AG04449 (cell line): ENCODE data around the gene RER1.

ENCODE experiments used
- CTCF ChIA-PET: fragments of 350-600 bp; formaldehyde crosslinking; extraction: SDS; loops from one replicate; lab custom pipeline; 2021; ENCODE audit warnings: antibody characterized with exemption; lab: Yijun Ruan, JAX
- POLR2A ChIA-PET: fragments of 400-600, 350-600 bp; formaldehyde crosslinking; extraction: SDS; loops from one replicate; lab custom pipeline; 2020; ENCODE audit warnings: antibody characterized with exemption, inconsistent platforms; lab: Yijun Ruan, JAX
- DNase-seq: peaks from one replicate; pipeline ENCODE4 v3.0.0-alpha.2; 2010; ENCODE audit warnings: low read depth, low spot score
- H3K4me3 ChIP-seq: 2 replicates; pipeline ENCODE4 v1.5.1; 2011; ENCODE audit warnings: low read depth, mild to moderate bottlenecking, control low read depth, low read length
- CTCF ChIP-seq: IDR thresholded peaks from one replicate; pipeline ENCODE4 v1.5.1; 2011; ENCODE audit warnings: mild to moderate bottlenecking, moderate library complexity, low read length, control low read depth, inconsistent platforms; ENCODE audit not compliant: insufficient read depth; ENCODE audit errors: missing control alignments

Gene RER1

GRCh38 chr1:2395245-2395644 lies 3.6 kb downstream of the RER1 start:
- CTCF ChIA-PET = interaction anchor here (0.8 to 21.2 kb wide), 2 partner anchors 195 to 1057 kb away, joined by 3 to 891 read pairs; partner anchors contain the start of gene FAAP20
- POLR2A ChIA-PET = interaction anchor here (1.3 kb wide), 1 partner anchor 11 kb away, joined by 3 read pairs; no protein-coding TSS in a partner anchor
- TF ChIP-seq CTCF = no peak
- H3K4me3 ChIP-seq = no peak overlapping the region
- DNase-seq = no peak

GRCh38 chr1:2396059-2396458 lies 4.4 kb downstream of the RER1 start:
- POLR2A ChIA-PET = interaction anchor here (1.3 to 1.6 kb wide), 2 partner anchors 11 to 201 kb away, joined by 3 read pairs; partner anchors contain the start of gene FAAP20
- H3K4me3 ChIP-seq = no peak overlapping the region
- CTCF ChIA-PET = interaction anchor here (1.0 to 1.4 kb wide), 2 partner anchors 15 to 152 kb away, joined by 5 to 7 read pairs; no protein-coding TSS in a partner anchor
- no peak for DNase-seq
- TF ChIP-seq CTCF = no peak

GRCh38 chr1:2396476-2396875 lies 4.8 kb downstream of the RER1 start:
- no peak for TF ChIP-seq CTCF

GRCh38 chr1:2397007-2397679 lies 5.5 kb downstream of the RER1 start:
- no peak for DNase-seq
- no peak overlapping the region for H3K4me3 ChIP-seq
- POLR2A ChIA-PET = interaction anchor here (1.6 kb wide), 1 partner anchor 202 kb away, joined by 3 read pairs; the partner anchor contains the start of gene FAAP20
- TF ChIP-seq CTCF = no peak
- CTCF ChIA-PET = interaction anchor here (0.6 to 1.4 kb wide), 4 partner anchors 13 to 202 kb away, joined by 3 to 7 read pairs (median 6); partner anchors contain the start of gene FAAP20

More at GRCh38 chr1:2396476-2396875, 4.8 kb downstream of the RER1 start:
- CTCF ChIA-PET = interaction anchor here (1.0 to 1.4 kb wide), 4 partner anchors 15 to 202 kb away, joined by 4 to 7 read pairs (median 6); partner anchors contain the start of gene FAAP20
- DNase-seq = no peak
- H3K4me3 ChIP-seq = no peak overlapping the region
- POLR2A ChIA-PET = interaction anchor here (1.3 to 1.6 kb wide), 2 partner anchors 10 to 202 kb away, joined by 3 read pairs; partner anchors contain the start of gene FAAP20

GRCh38 chr1:2398871-2399270 lies 7.2 kb downstream of the RER1 start:
- ChIA-PET CTCF (interaction anchor here (1.0 to 1.9 kb wide), 3 partner anchors 17 to 204 kb away, joined by 3 to 6 read pairs (median 3); partner anchors contain the start of gene FAAP20), POLR2A (interaction anchor here (1.1 kb wide), 1 partner anchor 194 kb away, joined by 3 read pairs; no protein-coding TSS in a partner anchor)
- H3K4me3 ChIP-seq = no peak overlapping the region
- no peak for TF ChIP-seq CTCF
- DNase-seq = no peak
